IMR-90 (cell line): Measurements from ENCODE around the gene LINC01488. TPM values are rescaled to one million over a fixed set of nuclear protein-coding genes. Genes with fewer than 3 reads are reported as not detected.

ENCODE experiments used
- ATAC-seq: fragments of 200-7000 bp; cut with Tn5 transposase; 2 replicates; pipeline ENCODE4 v1.9.1; 2020; ENCODE audit warnings: low read depth, mild to moderate bottlenecking, moderate library complexity
- BruUV-seq: library from RNA; stranded (reverse); fragments of 400-500 nt; replicated peaks from 2 replicates; lab custom pipeline; 2021; lab: Mats Ljungman, UMichigan
- CTCF ChIA-PET: fragments of 300-600 bp; formaldehyde crosslinking; extraction: SDS; loops from one replicate; lab custom pipeline; 2021; ENCODE audit warnings: antibody characterized with exemption; lab: Yijun Ruan, JAX
- POLR2A ChIA-PET: fragments of 300-600 bp; sonication (Branson Sonifier 250); formaldehyde crosslinking; loops from one replicate; lab custom pipeline; 2022; ENCODE audit warnings: antibody characterized with exemption; ENCODE audit not compliant: unreplicated experiment; lab: Charles Lee
- DNase-seq: peaks from one replicate; pipeline ENCODE4 v3.0.0; 2013
- H2AFZ ChIP-seq: replicated peaks from 2 replicates; pipeline ENCODE3; 2013; ENCODE audit warnings: low read length, mild to moderate bottlenecking; ENCODE audit not compliant: poor library complexity
- H2AK5ac ChIP-seq: 2 replicates; pipeline ENCODE4 v1.6.1; 2013; ENCODE audit warnings: low read depth, low read length, inconsistent platforms
- H2AK9ac ChIP-seq: replicated peaks from 2 replicates; pipeline ENCODE3; 2013; ENCODE audit warnings: mild to moderate bottlenecking, low read depth, low read length, moderate library complexity; ENCODE audit not compliant: poor library complexity
- H2BK120ac ChIP-seq: 2 replicates; pipeline ENCODE4 v1.6.1; 2013; ENCODE audit warnings: low read depth, low read length, inconsistent platforms
- H2BK15ac ChIP-seq: 3 replicates; pipeline ENCODE4 v1.6.1; 2013; ENCODE audit warnings: low read depth, low read length, inconsistent platforms
- H2BK20ac ChIP-seq: 2 replicates; pipeline ENCODE4 v1.6.1; 2013; ENCODE audit warnings: low read depth, mild to moderate bottlenecking, inconsistent platforms, low read length, moderate library complexity
- H2BK5ac ChIP-seq: 2 replicates; pipeline ENCODE4 v1.6.1; 2013; ENCODE audit warnings: mild to moderate bottlenecking, low read depth, low read length, inconsistent platforms; ENCODE audit not compliant: poor library complexity, severe bottlenecking
- H3K14ac ChIP-seq: replicated peaks from 2 replicates; pipeline ENCODE4 v1.6.1; 2013; ENCODE audit warnings: low read depth, low read length, inconsistent platforms
- H3K18ac ChIP-seq: 2 replicates; pipeline ENCODE4 v1.6.1; 2013; ENCODE audit warnings: low read depth, low read length, control low read depth
- H3K23ac ChIP-seq: 2 replicates; pipeline ENCODE4 v1.6.1; 2013; ENCODE audit warnings: low read depth, low read length, inconsistent platforms
- H3K27ac ChIP-seq: 2 replicates; pipeline ENCODE4 v1.5.1; 2013; ENCODE audit warnings: mild to moderate bottlenecking, control low read depth, low read length; ENCODE audit not compliant: insufficient read depth
- H3K27me3 ChIP-seq: 2 replicates; pipeline ENCODE4 v1.6.1; 2013; ENCODE audit warnings: low read length; ENCODE audit not compliant: control insufficient read depth, insufficient read depth
- H3K36me3 ChIP-seq: 2 replicates; pipeline ENCODE4 v1.6.1; 2013; ENCODE audit warnings: low read length, mixed read lengths; ENCODE audit not compliant: control insufficient read depth, insufficient read depth
- H3K4ac ChIP-seq: 2 replicates; pipeline ENCODE4 v1.6.1; 2013; ENCODE audit warnings: low read depth, low read length, inconsistent platforms
- H3K4me1 ChIP-seq: 2 replicates; pipeline ENCODE4 v1.6.1; 2013; ENCODE audit warnings: low read length, mixed read lengths; ENCODE audit not compliant: control insufficient read depth, insufficient read depth
- H3K4me2 ChIP-seq: 2 replicates; pipeline ENCODE4 v1.6.1; 2013; ENCODE audit warnings: low read depth, mild to moderate bottlenecking, control low read depth, low read length, moderate library complexity
- H3K4me3 ChIP-seq: 2 replicates; pipeline ENCODE4 v1.5.1; 2013; ENCODE audit warnings: low read depth, mild to moderate bottlenecking, control low read depth, low read length, moderate library complexity; ENCODE audit not compliant: insufficient read depth
- H3K56ac ChIP-seq: 2 replicates; pipeline ENCODE4 v1.6.1; 2013; ENCODE audit warnings: low read length, inconsistent platforms; ENCODE audit not compliant: insufficient read depth; ENCODE audit errors: extremely low read depth
- H3K79me1 ChIP-seq, 2 experiments: 2 replicates each; pipeline ENCODE4 v1.6.1; 2013; ENCODE audit warnings: low read length in 2 of 2, inconsistent platforms in 1 of 2, low read depth in 1 of 2
- H3K9ac ChIP-seq: 2 replicates; pipeline ENCODE4 v1.6.1; 2013; ENCODE audit warnings: low read depth, low read length, control low read depth
- H3K9me1 ChIP-seq: 2 replicates; pipeline ENCODE4 v1.6.1; 2013; ENCODE audit warnings: low read length, inconsistent platforms; ENCODE audit not compliant: insufficient read depth
- H3K9me3 ChIP-seq: 2 replicates; pipeline ENCODE4 v1.6.1; 2013; ENCODE audit warnings: low read length; ENCODE audit not compliant: control insufficient read depth, insufficient read depth
- H4K20me1 ChIP-seq: 2 replicates; pipeline ENCODE4 v1.6.1; 2013; ENCODE audit warnings: low read length, inconsistent platforms; ENCODE audit not compliant: insufficient read depth
- H4K5ac ChIP-seq: 2 replicates; pipeline ENCODE4 v1.6.1; 2013; ENCODE audit warnings: mild to moderate bottlenecking, low read depth, low read length, control low read depth
- H4K8ac ChIP-seq, 2 experiments: 2 replicates each; pipeline ENCODE4 v1.6.1; 2013; ENCODE audit warnings: low read depth in 2 of 2, low read length in 2 of 2, control low read depth in 1 of 2, inconsistent platforms in 1 of 2
- H4K91ac ChIP-seq: 2 replicates; pipeline ENCODE4 v1.6.1; 2013; ENCODE audit warnings: low read depth, low read length, inconsistent platforms; ENCODE audit not compliant: insufficient read depth
- BHLHE40 ChIP-seq: fragments of 150-350 bp; IDR thresholded peaks from 2 replicates; pipeline ENCODE4 v1.6.1; 2016; ENCODE audit warnings: mild to moderate bottlenecking, low read depth, low read length
- CHD1 ChIP-seq: IDR thresholded peaks from 2 replicates; pipeline ENCODE4 v1.6.1; 2012; ENCODE audit warnings: low read depth, low read length, improper control_type of control experiment
- CTCF ChIP-seq: conservative IDR thresholded peaks from 2 replicates; pipeline ENCODE4 v1.5.1; 2012; ENCODE audit warnings: mild to moderate bottlenecking, low read depth, low read length, improper control_type of control experiment
- ELK1 ChIP-seq: fragments of 150-350 bp; IDR thresholded peaks from 2 replicates; pipeline ENCODE4 v1.6.1; 2016; ENCODE audit warnings: low read depth, mild to moderate bottlenecking, low read length, moderate library complexity, borderline replicate concordance
- MAFK ChIP-seq: IDR thresholded peaks from 2 replicates; pipeline ENCODE4 v1.6.1; 2012; ENCODE audit warnings: low read depth, low read length, improper control_type of control experiment
- MAZ ChIP-seq: IDR thresholded peaks from 2 replicates; pipeline ENCODE4 v1.6.1; 2012; ENCODE audit warnings: low read depth, mild to moderate bottlenecking, low read length, improper control_type of control experiment, moderate library complexity, borderline replicate concordance
- MXI1 ChIP-seq: IDR thresholded peaks from 2 replicates; pipeline ENCODE4 v1.6.1; 2012; ENCODE audit warnings: low read depth, mild to moderate bottlenecking, low read length, moderate library complexity, borderline replicate concordance
- NFE2L2 ChIP-seq: fragments of 150-350 bp; IDR thresholded peaks from 2 replicates; pipeline ENCODE4 v1.6.1; 2016; ENCODE audit warnings: low read depth, mild to moderate bottlenecking, low read length
- POLR2A ChIP-seq: IDR thresholded peaks from 2 replicates; pipeline ENCODE4 v1.6.1; 2012; ENCODE audit warnings: mild to moderate bottlenecking, low read depth, low read length
- RAD21 ChIP-seq: IDR thresholded peaks from 2 replicates; pipeline ENCODE4 v1.6.1; 2012; ENCODE audit warnings: low read length, improper control_type of control experiment
- RCOR1 ChIP-seq: IDR thresholded peaks from 2 replicates; pipeline ENCODE4 v1.6.1; 2012; ENCODE audit warnings: mild to moderate bottlenecking, low read length, improper control_type of control experiment; ENCODE audit not compliant: insufficient replicate concordance
- RFX5 ChIP-seq: IDR thresholded peaks from 2 replicates; pipeline ENCODE4 v1.8.0; 2012; ENCODE audit warnings: low read depth, mild to moderate bottlenecking, low read length, moderate library complexity
- SMC3 ChIP-seq: fragments of 150-350 bp; IDR thresholded peaks from 2 replicates; pipeline ENCODE4 v1.6.1; 2016; ENCODE audit warnings: low read depth, mild to moderate bottlenecking, antibody characterized with exemption, low read length, moderate library complexity
- USF2 ChIP-seq: fragments of 150-350 bp; IDR thresholded peaks from 2 replicates; pipeline ENCODE4 v1.6.1; 2017; ENCODE audit warnings: mild to moderate bottlenecking, antibody characterized with exemption, low read length, low read depth
- WGBS, 2 experiments: methylation state at CpG; one replicate each; pipeline versions ENCODE4 v1.1.5 to v1.1.7; 2013; ENCODE audit warnings: missing lambda C conversion rate in 2 of 2; ENCODE audit not compliant: insufficient read length in 1 of 2; ENCODE audit errors: extremely low coverage in 2 of 2; 5-methylcytosine and 5-hydroxymethylcytosine counted together
- dilution Hi-C: fragments of 300-500 bp; cut with HindIII; formaldehyde crosslinking; loops from one replicate; pipeline ENCODE4 v1.14.3; 2018; ENCODE audit warnings: low sequenced_read_pairs; ENCODE audit not compliant: unreplicated experiment
- in situ Hi-C: fragments of 300-500 bp; cut with MboI; formaldehyde crosslinking; loops from 3 replicates; pipeline ENCODE4 v1.14.3; 2019; ENCODE audit warnings: low sequenced_read_pairs, inconsistent platforms, mixed read lengths
- intact Hi-C: fragments of 100-400 bp; cut with micrococcal nuclease; formaldehyde crosslinking; loops from 2 replicates; pipeline ENCODE4 v1.10.0; 2022
- polyA plus RNA-seq, 3 experiments: library from polyadenylated mRNA; depleted of rRNA; stranded (reverse); fragments of >200 nt; gene quantifications; 2 replicates each; pipeline ENCODE4 v1.2.3, GENCODE V29; 2012; ENCODE audit warnings: low replicate concordance in 1 of 3
- total RNA-seq: library from RNA; depleted of rRNA; stranded (reverse); fragments of >200 nt; gene quantifications from 2 replicates; pipeline ENCODE4 v1.2.3, GENCODE V29; 2012

The LINC01488 gene
- total and polyA plus RNA-seq, 2 of the 4 experiments (the other 2 are of a cell fraction) = not detected

- Histone ChIP-seq H2BK5ac (no peak overlapping the region), H4K91ac (no peak overlapping the region), H3K9me1 (no peaks in the 10 kb centered on the region), H3K36me3 (no peaks in the 10 kb centered on the region), H2AK5ac (no peak overlapping the region), H3K27ac (no peak overlapping the region), H3K14ac (no peak overlapping the region), H2BK120ac (no peak overlapping the region), H2BK15ac (no peak overlapping the region), H2BK20ac (no peak overlapping the region), H3K56ac (no peak overlapping the region), H3K4me1 (peaks cover 7% of the 10 kb centered on the region), H4K5ac (no peak overlapping the region), H2AK9ac (no peak overlapping the region), H3K4me2 (no peak overlapping the region), H3K18ac (no peak overlapping the region), H4K8ac (no peak overlapping the region), H3K23ac (no peak overlapping the region), H2AFZ (no peak overlapping the region), H3K4ac (no peak overlapping the region), H3K4me3 (no peak overlapping the region), H3K9ac (no peak overlapping the region), H3K79me1 (no peaks in the 10 kb centered on the region), H3K27me3 (peaks cover 7% of the 10 kb centered on the region; the same call in 1 of the 2 replicates), H3K9me3 (no peaks in the 10 kb centered on the region), H4K20me1 (no peaks in the 10 kb centered on the region)
- DNase-seq (no peak), ATAC-seq (no peak)
- ChIA-PET POLR2A (no interaction called here), CTCF (interaction anchor here (0.6 kb wide), 1 partner anchor 370 kb away, joined by 3 read pairs; no protein-coding TSS in a partner anchor)
- BruUV-seq = no TSS peak
- dilution Hi-C loops = no loop called here
- TF ChIP-seq BHLHE40 = no peak
- no peak for TF ChIP-seq CTCF
- no peak for TF ChIP-seq RCOR1
- no peak for TF ChIP-seq MAFK
- TF ChIP-seq MAZ = no peak
- no peak for TF ChIP-seq POLR2A
- TF ChIP-seq CHD1 = no peak
- TF ChIP-seq ELK1 = no peak
- no peak for TF ChIP-seq RFX5
- TF ChIP-seq USF2 = no peak
- no peak for TF ChIP-seq NFE2L2
- no peak for TF ChIP-seq RAD21
- no peak for TF ChIP-seq SMC3
- no peak for TF ChIP-seq MXI1
- 91% methylated on average over 4 of the region's 30 CpGs; no CpG with 5 or more reads in 1 of the 2 experiments for WGBS, 2 experiments
- intact Hi-C loops = no loop called here
- in situ Hi-C loops = no loop called here
These were observed 58.9 kb downstream of the LINC01488 start for GRCh38 chr11:69540118-69541000.
